Activated CD8-positive, alpha-beta memory T cell treated with anti-CD3 and anti-CD28 coated beads for 48 hours (primary cell): Measurements from ENCODE around the gene APOL4.
"Not testable (repeated sequence)": the region's sequence is repeated elsewhere in the genome, so short reads cannot be mapped to it uniquely, and the experiment has no call there.

Experiments
- DNase-seq, 3 experiments: peaks; one replicate each; pipeline ENCODE4 v3.0.0-alpha.2; 2020; ENCODE audit warnings: low read depth in 2 of 3, low spot score in 2 of 3

Gene APOL4

DNA sequence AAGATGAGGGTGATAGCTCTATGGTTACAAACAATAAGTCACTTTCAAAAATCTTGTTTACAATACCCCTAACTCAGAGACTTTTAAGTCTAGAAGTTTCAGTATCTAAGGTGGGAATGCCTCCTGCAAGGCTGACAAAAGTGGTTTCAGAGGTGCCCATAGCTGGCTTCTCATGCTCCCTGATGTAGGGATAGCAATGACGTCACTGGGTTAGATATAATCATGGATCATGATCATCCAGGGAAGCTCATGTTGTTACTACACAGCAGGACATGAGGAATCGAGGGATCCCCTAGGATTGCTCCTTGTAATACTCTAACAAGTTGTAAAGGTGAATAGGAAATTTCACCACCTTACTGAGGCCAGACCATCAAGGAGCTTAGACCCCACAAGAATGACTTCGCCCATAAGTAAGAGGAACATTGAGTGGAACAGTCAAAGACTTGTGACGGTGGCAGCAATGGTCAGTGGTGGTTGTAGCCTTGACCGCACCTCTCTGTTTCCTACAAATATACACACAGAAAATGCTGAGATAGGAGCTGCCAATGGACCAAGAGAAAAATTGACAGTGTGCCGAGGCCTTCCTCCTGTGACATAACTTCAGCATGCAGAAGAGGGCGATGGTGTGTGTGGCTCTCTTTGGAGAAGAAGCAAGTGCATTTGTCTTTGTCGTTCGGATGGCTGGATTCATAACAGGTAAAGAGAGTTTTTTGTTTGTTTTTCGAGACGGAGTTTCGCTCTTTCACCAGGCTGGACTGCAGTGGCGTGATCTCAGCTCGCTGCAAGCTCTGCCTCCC, 15.6 kb downstream of the APOL4 start:
- DNase-seq = no peak

DNA sequence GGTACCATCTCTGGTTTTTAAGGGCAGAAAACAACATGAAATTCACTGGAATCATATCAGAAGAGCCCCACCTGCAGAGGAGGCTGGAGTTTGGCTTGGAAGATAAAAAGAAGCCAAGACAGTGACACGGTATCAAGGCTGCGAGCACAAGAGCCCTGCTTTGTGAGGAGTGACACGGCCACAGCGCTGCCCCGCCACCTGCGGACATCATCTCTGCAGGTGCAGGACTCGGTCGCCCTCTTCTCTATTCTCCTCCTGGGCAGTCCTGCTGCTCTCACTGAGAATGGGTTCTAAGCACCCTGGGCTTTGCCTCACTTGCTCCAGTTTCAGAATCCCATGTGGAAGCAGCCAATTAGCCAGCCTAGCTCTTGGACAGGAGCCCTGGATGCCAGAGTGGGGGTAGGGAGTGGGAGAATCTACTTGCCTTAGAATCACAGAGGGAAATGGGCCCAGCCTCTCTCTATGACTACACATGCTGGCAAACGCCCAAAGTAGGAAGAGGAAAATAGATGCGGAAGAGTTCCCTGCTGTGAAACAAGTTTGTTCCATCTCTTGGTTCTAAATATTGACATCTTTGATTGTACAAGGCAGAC, 17.1 kb downstream of the APOL4 start:
- DNase-seq = no peak

DNA sequence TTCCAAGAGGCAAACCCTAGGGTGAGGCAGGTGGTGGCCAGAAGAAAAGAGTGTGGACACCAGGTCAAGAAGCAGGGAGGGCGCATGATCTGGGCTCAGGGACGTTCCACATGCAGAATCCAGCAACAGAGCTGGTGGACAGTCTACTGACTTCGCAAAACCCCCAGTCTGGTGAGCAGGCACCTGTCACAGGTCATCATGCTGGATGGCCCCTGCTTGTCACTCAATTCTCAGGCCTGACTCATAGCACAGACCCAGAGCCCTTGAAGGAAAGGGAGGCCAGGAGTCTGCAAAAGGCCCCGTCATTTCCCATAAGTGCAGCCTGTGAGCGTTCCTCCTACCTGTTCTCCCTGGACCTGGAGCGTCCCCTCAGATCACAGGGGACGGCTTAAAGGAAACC, 18.2 kb downstream of the APOL4 start:
- no peak for DNase-seq

DNA sequence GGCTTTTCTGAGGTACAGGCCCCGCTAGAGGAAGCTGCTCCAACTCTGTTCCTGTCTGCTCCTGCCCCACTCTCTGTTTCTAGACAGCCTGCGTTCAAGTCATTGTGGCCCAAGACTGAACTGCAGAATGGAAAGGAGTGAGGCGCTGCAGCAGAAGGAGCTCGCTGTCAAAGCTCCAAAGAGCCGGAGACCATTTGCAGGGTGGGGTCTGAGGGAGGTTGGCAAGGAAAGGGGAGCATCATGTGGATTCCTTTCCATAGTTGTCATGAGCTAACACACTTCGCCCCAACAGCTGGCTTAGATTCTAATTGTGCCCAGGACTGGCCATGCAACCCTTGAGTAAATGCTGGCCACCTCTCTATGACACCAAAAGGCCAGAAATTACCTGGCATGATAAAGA, 18.8 kb downstream of the APOL4 start:
- DNase-seq = no peak

DNA sequence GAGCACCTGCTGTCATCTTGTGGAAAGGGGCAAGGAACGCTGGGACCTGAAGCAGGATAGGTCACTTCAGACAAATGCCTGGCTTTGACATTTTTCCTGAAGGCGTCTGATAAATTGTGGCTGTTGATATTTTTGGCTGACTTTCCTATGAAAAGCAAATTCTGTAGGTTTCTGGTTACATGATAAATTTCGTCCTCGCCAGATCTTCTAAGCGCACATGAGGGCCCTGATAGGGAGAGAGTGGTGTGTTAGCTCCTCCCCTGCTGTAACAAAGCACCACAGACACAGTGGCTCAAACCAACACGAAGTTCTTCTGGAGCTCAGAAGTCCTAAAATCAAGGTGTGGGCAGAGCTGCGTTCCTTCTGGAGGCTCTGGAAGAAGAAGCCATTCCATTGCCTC, 19.6 kb downstream of the APOL4 start:
- no peak for DNase-seq

DNA sequence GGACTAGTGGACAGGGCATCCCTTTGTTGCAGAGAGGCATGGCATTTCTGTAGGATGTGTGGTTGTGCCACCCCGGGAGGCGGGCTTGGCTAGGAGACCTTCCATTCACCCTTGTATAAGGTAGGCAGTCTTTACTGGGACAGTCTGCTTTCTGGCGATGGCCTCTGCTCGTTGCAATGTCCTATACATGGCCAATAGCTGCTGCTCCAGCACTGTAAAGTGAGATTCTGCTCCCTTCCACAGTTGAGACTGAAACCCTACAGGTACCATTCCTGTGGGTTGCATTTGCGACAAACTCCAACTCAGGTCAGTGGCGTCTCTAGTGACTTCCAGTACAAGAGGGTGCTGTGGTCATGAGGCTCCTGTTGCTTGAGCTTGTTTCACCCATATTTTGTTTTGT, 20.7 kb downstream of the APOL4 start:
- DNase-seq = no peak

DNA sequence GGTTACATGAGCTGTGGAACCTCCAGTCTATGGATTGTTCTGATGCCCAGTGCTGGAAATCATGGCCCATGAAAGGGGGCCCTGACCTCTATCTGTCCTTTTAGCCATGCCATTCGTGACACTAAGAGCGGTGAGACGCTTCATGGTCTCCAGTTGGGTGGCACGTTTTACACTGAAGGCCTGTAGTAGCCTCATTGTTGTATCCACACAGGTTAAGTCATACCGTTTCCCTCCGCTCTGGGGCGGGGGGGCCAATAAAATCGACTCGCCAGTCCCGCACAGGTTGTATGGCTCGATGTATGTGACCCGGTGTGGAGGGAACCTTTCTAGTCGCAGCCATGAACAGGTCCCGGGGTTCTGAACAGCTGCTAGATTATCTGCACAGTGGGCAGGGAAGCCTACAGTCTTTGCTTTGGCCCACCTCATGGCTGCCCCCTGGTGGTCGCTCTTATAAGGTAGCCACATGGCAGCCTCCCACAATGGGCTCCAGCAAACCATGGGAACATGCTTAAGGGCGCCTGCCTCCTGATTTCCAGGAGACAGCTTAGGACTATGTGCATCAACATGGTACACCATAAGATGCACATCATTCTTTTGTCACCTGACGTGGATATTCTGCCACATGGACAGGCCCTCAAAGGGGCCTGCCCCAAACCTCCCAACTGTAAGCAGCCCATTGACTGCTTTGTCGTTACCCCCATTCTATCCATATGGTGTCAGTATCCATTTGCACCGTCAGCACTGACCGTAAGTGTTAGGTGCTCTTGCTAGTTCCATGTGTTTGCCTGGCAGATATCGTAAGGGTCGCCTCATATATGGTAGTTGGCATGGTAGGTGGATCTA, 21.4 kb downstream of the APOL4 start:
- peak; percentile 56 to 88 (median 83) for DNase-seq

DNA sequence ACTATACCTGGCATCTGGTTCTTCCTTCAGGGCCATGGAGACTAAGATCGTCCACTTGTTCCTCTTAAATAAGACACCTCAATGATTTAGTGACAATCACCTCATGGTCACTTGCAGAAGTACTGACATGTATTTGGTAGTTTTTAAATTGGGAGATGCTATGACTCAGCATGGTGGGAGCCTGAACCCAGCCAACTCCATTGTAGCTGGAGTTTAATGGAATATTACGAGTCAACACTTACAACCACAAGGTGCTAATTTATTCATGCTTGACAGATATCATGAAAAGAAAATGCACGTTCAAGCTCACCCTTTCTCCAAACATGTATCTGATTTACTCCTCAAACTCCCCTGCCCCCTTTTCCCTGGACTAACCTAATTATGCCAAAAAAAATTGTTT, 24.4 kb downstream of the APOL4 start:
- DNase-seq = no peak

DNA sequence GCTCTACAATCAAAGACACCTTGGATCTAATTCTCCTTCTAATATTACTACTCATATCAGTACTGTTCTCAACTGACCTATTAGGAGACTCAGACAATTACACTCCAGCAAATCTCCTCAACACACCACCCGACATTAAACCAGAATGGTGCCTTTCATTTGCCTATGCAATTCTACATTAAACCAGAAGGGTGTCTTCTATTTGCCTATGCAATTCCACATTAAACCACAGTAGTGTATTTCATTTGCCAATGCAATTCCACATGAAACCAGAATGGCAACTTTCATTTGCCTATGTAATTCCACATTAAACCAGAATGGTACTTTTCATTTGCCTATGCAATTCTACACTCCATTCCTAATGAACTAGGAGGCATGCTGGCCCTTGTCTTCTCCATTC, 25.7 kb downstream of the APOL4 start:
- no peak for DNase-seq

DNA sequence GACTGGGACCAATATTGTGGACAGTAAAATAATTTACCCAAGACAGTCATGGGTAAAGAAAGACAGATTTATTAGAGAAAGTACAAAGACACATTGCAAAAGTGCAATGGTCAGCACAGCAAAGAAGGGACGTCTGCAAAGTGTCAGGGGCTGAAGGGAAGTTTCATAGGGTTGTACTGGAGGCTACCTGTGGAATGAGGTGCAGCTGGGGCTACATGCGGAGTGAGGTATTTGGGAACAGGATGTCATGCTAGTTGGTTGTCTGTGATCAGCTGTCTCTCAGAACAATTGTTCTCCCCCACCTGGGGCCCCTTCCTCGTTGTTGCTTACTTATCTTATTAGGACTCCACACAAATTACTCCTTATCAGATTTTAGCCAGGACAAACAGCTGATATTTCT, 29.7 kb downstream of the APOL4 start:
- no peak for DNase-seq

DNA sequence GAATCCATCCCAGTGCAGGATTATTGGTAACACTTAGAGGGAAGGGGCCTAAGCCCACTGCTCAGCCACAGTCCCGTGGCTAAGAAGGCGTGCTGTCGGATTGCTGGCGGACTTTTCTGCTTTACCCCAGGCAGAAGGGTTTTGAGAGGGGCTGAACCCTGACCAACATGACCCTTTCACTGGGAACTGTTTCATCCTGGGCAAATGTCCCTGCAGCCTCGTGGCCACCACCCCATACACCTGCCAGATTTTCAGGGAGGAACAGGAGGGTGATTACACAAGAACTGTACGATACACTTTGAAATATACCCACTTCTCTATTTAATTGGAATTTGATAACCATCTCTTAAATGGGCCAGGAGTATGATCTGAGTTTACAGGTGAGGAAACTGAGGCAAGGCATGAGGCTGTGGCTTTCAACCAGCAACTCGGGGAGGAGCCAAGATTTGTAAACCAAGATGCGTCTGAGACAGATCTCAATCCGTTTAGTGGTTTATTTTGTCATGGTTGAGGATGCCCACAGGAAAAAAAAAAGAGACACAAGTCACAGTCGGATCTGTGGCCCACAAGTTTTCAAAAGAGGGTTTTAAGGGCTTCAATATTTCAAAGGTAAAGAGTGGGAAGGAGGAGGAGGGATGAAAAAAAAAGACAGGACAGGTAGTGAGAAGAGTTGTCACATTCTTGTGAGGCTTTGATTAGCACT, 34.9 kb downstream of the APOL4 start:
- no peak for DNase-seq

DNA sequence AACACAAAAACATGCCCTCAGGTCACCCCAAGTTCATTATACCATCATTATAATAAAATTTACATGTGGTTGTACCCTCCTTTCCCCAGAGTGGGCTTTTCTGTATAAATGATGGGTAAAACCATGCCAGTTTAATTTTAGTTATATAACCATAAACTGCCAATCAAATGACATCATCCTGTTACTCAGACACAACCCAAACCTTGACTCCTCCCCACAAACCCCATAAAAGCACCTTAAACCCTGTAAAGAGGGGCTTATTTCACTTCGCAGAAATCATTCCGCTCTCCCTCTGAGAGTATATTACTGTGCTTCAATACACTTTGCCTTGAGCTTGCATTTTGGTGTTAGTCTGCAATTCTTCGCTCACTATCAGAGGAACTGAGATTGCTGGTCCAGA, 35.5 kb downstream of the APOL4 start:
- no peak for DNase-seq

DNA sequence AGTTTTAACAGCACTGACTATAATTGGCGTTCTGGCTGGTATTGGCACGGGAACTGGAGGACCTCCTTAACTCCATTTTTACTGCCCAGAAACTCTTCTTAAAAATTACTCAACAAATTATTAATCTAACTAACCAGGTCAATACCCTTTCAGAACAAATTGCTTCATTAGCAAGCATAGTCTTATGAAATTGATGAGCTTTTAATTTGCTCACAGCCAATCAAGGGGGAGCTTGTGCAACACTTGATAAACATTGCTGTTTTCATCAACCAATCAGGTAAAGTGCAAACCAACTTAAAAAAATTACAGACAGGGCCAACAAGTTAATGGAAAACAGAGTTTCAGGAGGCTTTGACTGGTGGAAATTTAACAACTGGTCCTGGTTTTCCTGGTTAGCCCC, 36.5 kb downstream of the APOL4 start:
- DNase-seq = no peak

DNA sequence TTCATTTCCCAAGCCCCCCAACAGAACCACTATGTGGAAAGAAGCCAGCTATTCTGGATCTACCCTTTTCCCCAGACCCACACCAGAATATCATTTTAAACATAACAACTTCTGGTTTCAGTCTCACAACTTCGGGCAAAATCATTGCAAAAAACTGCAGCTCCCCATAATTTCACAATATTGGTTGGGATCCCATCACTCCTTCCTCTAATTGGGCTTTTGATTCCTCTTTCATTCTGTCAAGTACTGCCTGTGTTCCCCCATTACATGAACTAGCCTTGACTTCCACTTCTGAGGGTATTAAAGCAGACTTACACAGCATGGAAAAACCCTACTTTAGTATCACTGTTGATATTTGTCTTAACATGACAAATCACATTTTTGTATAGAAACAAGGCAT, 37.0 kb downstream of the APOL4 start:
- no peak for DNase-seq

DNA sequence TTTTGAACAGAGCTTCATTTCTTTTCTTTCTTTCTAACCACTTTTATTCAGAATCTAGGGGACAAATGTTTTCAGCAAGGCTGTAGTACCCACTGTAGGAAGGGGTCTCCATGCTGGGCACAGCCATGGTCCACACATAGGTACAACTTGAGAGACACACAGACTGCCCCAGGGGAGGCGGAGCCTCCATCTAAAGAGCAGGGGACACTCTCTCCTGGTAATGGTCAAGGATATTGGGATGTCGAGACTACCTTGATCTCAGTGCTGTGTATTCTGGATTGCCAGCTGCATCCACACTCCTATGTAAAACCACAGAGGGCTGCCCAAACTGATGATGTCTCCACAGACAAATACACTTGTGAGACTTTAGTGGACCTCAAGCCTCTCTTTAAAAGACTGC, 38.1 kb downstream of the APOL4 start:
- no peak for DNase-seq

DNA sequence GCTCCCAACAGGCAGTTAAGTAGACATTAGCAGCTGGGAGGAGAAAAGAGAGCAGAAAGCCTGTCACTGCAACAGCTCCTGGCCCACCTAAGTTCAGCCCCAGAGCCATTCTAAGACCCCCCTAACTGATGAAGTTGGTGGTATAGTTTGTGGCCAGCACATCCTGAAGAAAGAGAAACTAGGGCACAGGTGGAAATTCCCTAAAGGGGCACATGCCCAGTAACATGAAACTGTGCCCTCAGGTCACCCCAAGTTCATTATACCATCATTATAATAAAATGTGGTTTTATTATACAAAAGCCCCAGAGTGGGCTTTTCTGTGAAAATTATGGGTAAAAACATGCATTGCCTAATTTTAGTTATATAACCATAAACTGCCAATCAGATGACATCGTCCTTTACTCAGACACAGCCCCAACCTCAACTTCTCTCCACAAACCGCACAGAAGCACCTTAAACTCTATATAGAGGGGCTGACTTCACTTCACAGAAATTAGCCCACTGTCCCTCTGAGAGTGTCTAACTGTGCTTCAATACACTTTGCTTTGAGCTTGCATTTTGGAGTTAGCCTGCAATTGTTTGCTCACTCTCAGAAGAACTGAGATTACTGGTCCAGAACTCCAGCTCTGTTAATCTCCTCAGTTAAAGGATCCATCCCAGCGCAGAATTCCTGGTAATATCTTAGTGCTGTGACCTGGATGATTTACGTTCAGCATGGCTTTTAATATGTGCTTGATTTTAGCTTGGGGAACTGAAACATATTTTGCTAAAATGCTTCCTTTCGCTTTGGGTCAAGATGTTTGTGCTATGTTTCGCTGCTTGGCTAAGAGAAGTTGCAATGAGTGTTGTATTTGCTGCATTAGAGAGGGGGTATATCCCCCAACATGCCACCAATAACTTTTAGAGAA, 39.2 kb downstream of the APOL4 start:
- DNase-seq = no peak

DNA sequence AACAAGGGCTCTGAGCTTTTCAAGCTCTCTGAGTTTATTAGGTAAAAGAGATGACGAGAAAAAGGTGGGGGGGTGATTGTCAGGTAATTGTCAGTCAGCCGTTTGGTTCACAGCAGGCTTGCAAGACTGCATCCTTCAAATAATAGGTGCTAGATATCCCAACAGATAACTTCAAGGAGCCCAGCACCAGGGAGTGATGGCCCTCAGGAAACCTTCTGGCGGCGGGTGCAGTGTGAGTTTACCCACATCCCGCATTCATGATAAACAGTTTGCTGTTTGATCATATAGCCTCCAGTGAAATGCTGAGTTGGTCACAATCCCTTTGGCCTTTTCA, 39.8 kb downstream of the APOL4 start:
- DNase-seq = not testable (repeated sequence)

DNA sequence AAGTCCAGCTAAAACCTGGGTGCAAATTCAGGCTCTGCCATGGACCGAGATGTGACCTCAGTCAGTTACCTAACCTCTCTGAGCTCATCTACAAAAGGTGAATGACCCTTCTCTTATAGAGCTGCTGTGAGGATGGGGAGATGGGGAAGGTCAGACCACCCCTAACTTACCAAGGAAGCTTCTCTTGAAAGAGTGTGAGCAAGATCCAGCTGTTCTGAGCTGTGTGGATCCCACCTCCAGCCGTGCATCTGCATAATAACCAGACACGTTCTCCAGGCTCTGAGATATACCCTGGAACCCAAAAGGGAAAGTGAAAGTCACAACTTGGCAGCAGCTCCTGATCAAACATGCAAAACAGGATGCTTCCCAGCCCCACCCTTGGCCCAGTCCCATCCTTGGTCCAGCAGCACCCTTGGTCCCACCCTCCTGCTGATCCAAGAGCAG, 41.1 kb downstream of the APOL4 start, which contains the start of gene APOL3:
APOL3 (minus strand) TSS at position 257 of the 444 bp plus-strand sequence. CDS start 11,700 bp downstream, outside the sequence.
- DNase-seq = no peak

DNA sequence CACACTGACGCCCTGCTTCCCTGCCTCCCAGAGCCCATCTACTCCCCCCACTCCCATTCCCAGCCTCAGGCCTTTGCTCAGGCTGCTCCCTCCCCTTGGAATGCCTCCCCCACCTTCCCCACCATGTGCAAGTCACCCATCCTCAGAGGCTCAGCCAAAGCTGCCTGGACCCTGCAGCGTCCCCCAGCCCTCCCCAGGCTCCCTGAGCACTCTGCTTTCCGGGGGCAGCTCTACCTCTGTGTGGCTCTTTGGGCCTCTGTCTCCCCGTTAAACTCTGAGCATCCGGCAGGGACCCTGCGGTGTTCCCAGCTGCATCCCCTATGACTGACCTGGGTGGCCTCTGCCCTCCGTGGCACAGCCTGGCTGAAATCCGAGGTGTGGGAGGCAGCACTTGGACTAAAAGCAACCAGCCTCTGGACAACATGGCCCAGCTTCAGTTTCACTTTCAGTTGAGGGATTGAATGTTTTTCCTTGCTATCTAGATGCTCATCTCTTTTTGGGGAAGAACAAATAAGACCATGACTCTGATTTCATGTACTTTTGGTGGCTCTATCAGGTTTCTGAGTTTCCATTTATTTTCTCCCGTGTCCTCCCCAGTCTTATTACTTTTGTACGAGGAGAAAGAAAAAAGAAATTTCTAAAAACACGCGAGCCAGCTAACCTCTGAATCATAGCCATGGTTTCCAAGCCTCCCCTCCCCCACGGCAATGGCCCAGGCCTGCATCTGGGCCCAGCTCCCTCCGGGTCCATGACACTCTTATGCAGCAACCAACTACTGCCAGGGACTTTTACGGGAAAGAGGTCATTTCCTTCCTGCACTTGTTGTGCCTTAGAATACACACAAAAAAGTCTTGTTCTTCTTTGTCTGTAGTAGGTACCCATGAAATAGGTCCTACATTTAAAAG, 44.8 kb downstream of the APOL4 start:
- DNase-seq = peak in 1 of 3 experiments; percentile 52
